Measurements from ENCODE around the gene CSRNP2. TPM values are rescaled to one million over a fixed set of nuclear protein-coding genes. Genes with fewer than 3 reads are reported as not detected.

Gene CSRNP2
- total RNA-seq, 3 donors from 2014 or later: 16.8 to 29.5 (median 16.9) TPM

GRCh38 chr12:51127050-51127729, 43.8 kb upstream of the CSRNP2 start:
- no peak for ATAC-seq
- no peak for TF ChIP-seq CTCF (IDR thresholded peaks at IDR 0.05)
- no peak overlapping the region for H3K4me3 ChIP-seq
- H3K9me3 ChIP-seq: no peaks in the 10 kb centered on the region
- H3K36me3 ChIP-seq (ENCODE audit: low read depth): no peaks in the 10 kb centered on the region
- intact Hi-C loops (cut with DNase I, micrococcal nuclease): no loop called here
- DNase-seq: no peak
- H3K4me1 ChIP-seq (ENCODE audit: low read depth): no peaks in the 10 kb centered on the region

- no peak for TF ChIP-seq CTCF (IDR thresholded peaks at IDR 0.05)
- DNase-seq (no peak), ATAC-seq (no peak)
- no peaks in the 10 kb centered on the region for H3K9me3 ChIP-seq
- intact Hi-C loops (cut with DNase I, micrococcal nuclease): no loop called here
- H3K4me3 ChIP-seq: no peak overlapping the region
- H3K4me1 ChIP-seq (ENCODE audit: low read depth): no peaks in the 10 kb centered on the region
- no peaks in the 10 kb centered on the region for H3K36me3 ChIP-seq (ENCODE audit: low read depth)
Measured at GRCh38 chr12:51126297-51126696, 42.9 kb upstream of the CSRNP2 start.

GRCh38 chr12:51124504-51124903, 41.1 kb upstream of the CSRNP2 start:
- no peak for ATAC-seq
- no peak overlapping the region for H3K4me3 ChIP-seq
- H3K9me3 ChIP-seq: no peaks in the 10 kb centered on the region
- no peaks in the 10 kb centered on the region for H3K4me1 ChIP-seq (ENCODE audit: low read depth)
- DNase-seq: no peak
- intact Hi-C loops (cut with DNase I, micrococcal nuclease): no loop called here
- H3K36me3 ChIP-seq (ENCODE audit: low read depth): no peaks in the 10 kb centered on the region
- no peak for TF ChIP-seq CTCF (IDR thresholded peaks at IDR 0.05)

GRCh38 chr12:51122844-51123243, 39.4 kb upstream of the CSRNP2 start:
- Histone ChIP-seq H3K36me3 (ENCODE audit: low read depth) (no peaks in the 10 kb centered on the region), H3K9me3 (no peaks in the 10 kb centered on the region), H3K4me1 (ENCODE audit: low read depth) (no peaks in the 10 kb centered on the region), H3K4me3 (no peak overlapping the region)
- no peak for DNase-seq
- intact Hi-C loops (cut with DNase I, micrococcal nuclease): no loop called here
- ATAC-seq: no peak
- TF ChIP-seq CTCF (IDR thresholded peaks at IDR 0.05): no peak

GRCh38 chr12:51118706-51119105, 35.3 kb upstream of the CSRNP2 start:
- Histone ChIP-seq H3K9me3 (no peaks in the 10 kb centered on the region), H3K4me1 (ENCODE audit: low read depth) (no peaks in the 10 kb centered on the region), H3K4me3 (no peak overlapping the region), H3K36me3 (ENCODE audit: low read depth) (no peaks in the 10 kb centered on the region)
- DNase-seq: no peak
- intact Hi-C loops (cut with DNase I, micrococcal nuclease): no loop called here
- ATAC-seq: peak; percentile 74
- TF ChIP-seq CTCF (IDR thresholded peaks at IDR 0.05): no peak

- Histone ChIP-seq H3K4me3 (no peak overlapping the region), H3K4me1 (ENCODE audit: low read depth) (no peaks in the 10 kb centered on the region), H3K9me3 (no peaks in the 10 kb centered on the region), H3K36me3 (ENCODE audit: low read depth) (no peaks in the 10 kb centered on the region)
- no peak for ATAC-seq
- intact Hi-C loops (cut with DNase I, micrococcal nuclease): no loop called here
- TF ChIP-seq CTCF (IDR thresholded peaks at IDR 0.05): no peak
- no peak for DNase-seq
Measured at GRCh38 chr12:51115533-51115932, 32.1 kb upstream of the CSRNP2 start.
